ENCODE data around the gene TMEM250. TPM values are rescaled to one million over a fixed set of nuclear protein-coding genes. Genes with fewer than 3 reads are reported as not detected.
A peak's percentile ranks its signal among the peaks of the same experiment; 100 is the strongest.

Gene TMEM250
- total RNA-seq, 2 donors from 2014 or later: 20.3 to 29.3 TPM

- Histone ChIP-seq H3K4me3 (no peak overlapping the region), H3K27ac (no peak overlapping the region), H3K36me3 (no peaks in the 10 kb centered on the region), H3K27me3 (no peaks in the 10 kb centered on the region), H3K9me3 (no peaks in the 10 kb centered on the region), H3K4me1 (no peaks in the 10 kb centered on the region)
- no peak for TF ChIP-seq CTCF (IDR thresholded peaks at IDR 0.05)
- no peak for DNase-seq (ENCODE audit: low spot score)
Observed at GRCh38 chr9:136141682-136142413, 23.2 kb upstream of the TMEM250 start.

- Histone ChIP-seq H3K27me3 (no peaks in the 10 kb centered on the region), H3K4me1 (no peaks in the 10 kb centered on the region), H3K9me3 (no peaks in the 10 kb centered on the region), H3K27ac (no peak overlapping the region), H3K4me3 (no peak overlapping the region), H3K36me3 (no peaks in the 10 kb centered on the region)
- no peak for TF ChIP-seq CTCF (IDR thresholded peaks at IDR 0.05)
- no peak for DNase-seq (ENCODE audit: low spot score)
Observed at GRCh38 chr9:136140966-136141365, 22.3 kb upstream of the TMEM250 start.

- Histone ChIP-seq H3K4me1 (no peaks in the 10 kb centered on the region), H3K27me3 (no peaks in the 10 kb centered on the region), H3K4me3 (no peak overlapping the region), H3K27ac (no peak overlapping the region), H3K9me3 (no peaks in the 10 kb centered on the region), H3K36me3 (no peaks in the 10 kb centered on the region)
- no peak for DNase-seq (ENCODE audit: low spot score)
- no peak for TF ChIP-seq CTCF (IDR thresholded peaks at IDR 0.05)
Observed at GRCh38 chr9:136140046-136140445, 21.4 kb upstream of the TMEM250 start.

GRCh38 chr9:136138566-136138965 is 19.9 kb upstream of the TMEM250 start:
- no peaks in the 10 kb centered on the region for H3K27me3 ChIP-seq
- no peak for DNase-seq (ENCODE audit: low spot score)
- TF ChIP-seq CTCF (IDR thresholded peaks at IDR 0.05): peak in 1 of 2 donors; percentile 19

GRCh38 chr9:136137321-136138265 is 18.9 kb upstream of the TMEM250 start:
- DNase-seq (ENCODE audit: low spot score): no peak
- H3K4me1 ChIP-seq: peaks cover 0 to 19% of the 10 kb centered on the region in 2 donors
- TF ChIP-seq CTCF (IDR thresholded peaks at IDR 0.05): no peak
- H3K27me3 ChIP-seq: no peaks in the 10 kb centered on the region
- H3K4me3 ChIP-seq: no peak overlapping the region
- no peak overlapping the region for H3K27ac ChIP-seq
- H3K36me3 ChIP-seq: no peaks in the 10 kb centered on the region
- no peaks in the 10 kb centered on the region for H3K9me3 ChIP-seq

More at GRCh38 chr9:136138566-136138965, 19.9 kb upstream of the TMEM250 start:
- H3K9me3 ChIP-seq: no peaks in the 10 kb centered on the region
- H3K4me3 ChIP-seq: no peak overlapping the region
- H3K36me3 ChIP-seq: no peaks in the 10 kb centered on the region
- H3K4me1 ChIP-seq: peaks cover 0 to 9% of the 10 kb centered on the region in 2 donors
- no peak overlapping the region for H3K27ac ChIP-seq
